ENCODE measurements around the gene TREH.

TREH gene

GRCh38 chr11:118634431-118635236 lies 44.8 kb downstream of the TREH start:
- no peak for TF ChIP-seq CTCF (IDR thresholded peaks at IDR 0.05)
- Histone ChIP-seq H3K27me3 (peaks cover 16% of the 10 kb centered on the region), H3K27ac (no peak overlapping the region), H3K36me3 (no peaks in the 10 kb centered on the region), H3K4me1 (ENCODE audit: control insufficient read depth in 1 of 2, insufficient read depth in 1 of 2, low read depth in 1 of 2, low read length in 1 of 2) (peaks cover 0 to 3% of the 10 kb centered on the region in 2 experiments), H3K4me3 (ENCODE audit: low read depth in 1 of 2, low read length in 1 of 2) (no peak overlapping the region), H3K9me3 (no peaks in the 10 kb centered on the region)

GRCh38 chr11:118633979-118634378 lies 45.5 kb downstream of the TREH start:
- Histone ChIP-seq H3K36me3 (no peaks in the 10 kb centered on the region), H3K27ac (no peak overlapping the region), H3K4me3 (ENCODE audit: low read depth in 1 of 2, low read length in 1 of 2) (no peak overlapping the region), H3K27me3 (peaks cover 16% of the 10 kb centered on the region), H3K9me3 (no peaks in the 10 kb centered on the region), H3K4me1 (ENCODE audit: control insufficient read depth in 1 of 2, insufficient read depth in 1 of 2, low read depth in 1 of 2, low read length in 1 of 2) (peaks cover 0 to 3% of the 10 kb centered on the region in 2 experiments)
- TF ChIP-seq CTCF (IDR thresholded peaks at IDR 0.05): no peak

- Histone ChIP-seq H3K4me1 (ENCODE audit: control insufficient read depth in 1 of 2, insufficient read depth in 1 of 2, low read depth in 1 of 2, low read length in 1 of 2) (peaks cover 0 to 3% of the 10 kb centered on the region in 2 experiments), H3K4me3 (ENCODE audit: low read depth in 1 of 2, low read length in 1 of 2) (no peak overlapping the region), H3K27me3 (peaks cover 16% of the 10 kb centered on the region), H3K9me3 (no peaks in the 10 kb centered on the region), H3K36me3 (no peaks in the 10 kb centered on the region), H3K27ac (no peak overlapping the region)
- no peak for TF ChIP-seq CTCF (IDR thresholded peaks at IDR 0.05)
Measured at GRCh38 chr11:118633319-118633690, 46.1 kb downstream of the TREH start.

GRCh38 chr11:118632577-118633318 lies 46.7 kb downstream of the TREH start:
- TF ChIP-seq CTCF (IDR thresholded peaks at IDR 0.05): no peak
- Histone ChIP-seq H3K9me3 (no peaks in the 10 kb centered on the region), H3K36me3 (no peaks in the 10 kb centered on the region), H3K27ac (no peak overlapping the region), H3K27me3 (peaks cover 16% of the 10 kb centered on the region), H3K4me3 (ENCODE audit: low read depth in 1 of 2, low read length in 1 of 2) (no peak overlapping the region), H3K4me1 (ENCODE audit: control insufficient read depth in 1 of 2, insufficient read depth in 1 of 2, low read depth in 1 of 2, low read length in 1 of 2) (peaks cover 0 to 3% of the 10 kb centered on the region in 2 experiments)

- Histone ChIP-seq H3K9me3 (no peaks in the 10 kb centered on the region), H3K4me1 (ENCODE audit: control insufficient read depth in 1 of 2, insufficient read depth in 1 of 2, low read depth in 1 of 2, low read length in 1 of 2) (peaks cover 0 to 3% of the 10 kb centered on the region in 2 experiments), H3K36me3 (no peaks in the 10 kb centered on the region), H3K27ac (no peak overlapping the region), H3K27me3 (peaks cover 16% of the 10 kb centered on the region), H3K4me3 (ENCODE audit: low read depth in 1 of 2, low read length in 1 of 2) (no peak overlapping the region)
- no peak for TF ChIP-seq CTCF (IDR thresholded peaks at IDR 0.05)
Measured at GRCh38 chr11:118631142-118631909, 48.1 kb downstream of the TREH start.

Measured in neutrophil (primary cell).